H1 (cell line): ENCODE results near the gene LRRK1. TPM values are rescaled to one million over a fixed set of nuclear protein-coding genes. Genes with fewer than 3 reads are reported as not detected.

Source experiments
- CTCF ChIA-PET: fragments of 300-600 bp; sonication (Branson Sonifier 250); formaldehyde crosslinking; loops from one replicate; lab custom pipeline; 2021; ENCODE audit not compliant: partially characterized antibody; lab: Charles Lee
- POLR2A ChIA-PET: fragments of 300-600 bp; sonication (Branson Sonifier 250); formaldehyde crosslinking; loops from one replicate; lab custom pipeline; 2021; ENCODE audit warnings: inconsistent platforms; ENCODE audit not compliant: partially characterized antibody; lab: Charles Lee
- DNase-seq, 2 experiments: peaks; one replicate each; pipeline versions ENCODE4 v3.0.0 to v3.0.0-alpha.2; 2010 to 2022; ENCODE audit warnings: low spot score in 2 of 2, low read depth in 1 of 2, mixed read lengths in 1 of 2
- FAIRE-seq: peaks from 2 replicates; lab custom pipeline; 2011; peaks lifted over from hg19 to GRCh38; lab: Jason Lieb, UNC
- H2AFZ ChIP-seq: 2 replicates; pipeline ENCODE4 v1.8.1; 2012; ENCODE audit warnings: low read length, inconsistent platforms
- H2AK5ac ChIP-seq: 2 replicates; pipeline ENCODE4 v1.6.1; 2013; ENCODE audit warnings: low read depth, low read length
- H2BK120ac ChIP-seq: replicated peaks from 2 replicates; pipeline ENCODE3; 2013; ENCODE audit warnings: low read depth, low read length, inconsistent platforms
- H2BK12ac ChIP-seq: 2 replicates; pipeline ENCODE4 v1.6.1; 2013; ENCODE audit warnings: low read depth, low read length
- H2BK15ac ChIP-seq: 2 replicates; pipeline ENCODE4 v1.6.1; 2013; ENCODE audit warnings: low read length
- H2BK20ac ChIP-seq: 2 replicates; pipeline ENCODE4 v1.6.1; 2013; ENCODE audit warnings: low read length
- H2BK5ac ChIP-seq: 2 replicates; pipeline ENCODE4 v1.6.1; 2013; ENCODE audit warnings: low read depth, low read length
- H3K14ac ChIP-seq: 2 replicates; pipeline ENCODE4 v1.6.1; 2013; ENCODE audit warnings: inconsistent platforms; ENCODE audit not compliant: insufficient read length
- H3K18ac ChIP-seq: 2 replicates; pipeline ENCODE4 v1.6.1; 2013; ENCODE audit warnings: low read length; ENCODE audit errors: extremely low read depth
- H3K23ac ChIP-seq: 2 replicates; pipeline ENCODE4 v1.6.1; 2013; ENCODE audit warnings: inconsistent platforms; ENCODE audit not compliant: insufficient read length
- H3K23me2 ChIP-seq: 2 replicates; pipeline ENCODE4 v1.6.1; 2013; ENCODE audit warnings: low read depth, low read length
- H3K27ac ChIP-seq: 2 replicates; pipeline ENCODE4 v1.6.1; 2011; ENCODE audit warnings: low read depth, low read length, inconsistent platforms
- H3K27me3 ChIP-seq, 4 experiments: replicated peaks in 1 of 4; 1 replicate in 1 of 4; 2 replicates in 3 of 4; pipeline versions ENCODE4 v1.6.1 to v1.8.1; 2011 to 2013; ENCODE audit warnings: low read length in 3 of 4, mild to moderate bottlenecking in 3 of 4, inconsistent platforms in 2 of 4, mixed read lengths in 2 of 4, moderate library complexity in 1 of 4; ENCODE audit not compliant: control insufficient read depth in 3 of 4, insufficient read depth in 3 of 4; ENCODE audit errors: extremely low read depth in 1 of 4
- H3K36me3 ChIP-seq, 4 experiments: 2 replicates each; pipeline versions ENCODE4 v1.6.1 to v1.8.1; 2011 to 2013; ENCODE audit warnings: mild to moderate bottlenecking in 4 of 4, low read length in 3 of 4, moderate library complexity in 2 of 4, control low read depth in 1 of 4, inconsistent platforms in 1 of 4; ENCODE audit not compliant: insufficient read depth in 4 of 4, control insufficient read depth in 2 of 4
- H3K4ac ChIP-seq: replicated peaks from 2 replicates; pipeline ENCODE3; 2013; ENCODE audit warnings: low read length, low read depth, mixed read lengths, inconsistent platforms; ENCODE audit not compliant: insufficient read length
- H3K4me1 ChIP-seq, 4 experiments: replicated peaks in 1 of 4; 1 replicate in 1 of 4; 2 replicates in 3 of 4; pipeline versions ENCODE4 v1.6.1 to v1.8.1; 2011 to 2013; ENCODE audit warnings: low read length in 3 of 4, inconsistent platforms in 2 of 4, mixed read lengths in 1 of 4; ENCODE audit not compliant: insufficient read depth in 4 of 4, control insufficient read depth in 3 of 4
- H3K4me2 ChIP-seq, 2 experiments: 2 replicates each; pipeline versions ENCODE4 v1.6.1 to v1.8.1; 2011 to 2013; ENCODE audit warnings: low read depth in 2 of 2, low read length in 2 of 2, control low read depth in 1 of 2, inconsistent platforms in 1 of 2, mild to moderate bottlenecking in 1 of 2; ENCODE audit not compliant: insufficient read depth in 1 of 2
- H3K4me3 ChIP-seq, 4 experiments: fragments of 200-600, 300-600 bp in 1 of 4; sonication (generic), shearing (Covaris generic), sonication (Bioruptor Twin) in 1 of 4; 2 replicates each; pipeline versions ENCODE4 v1.5.1 to v1.8.1; 2011 to 2016; ENCODE audit warnings: low read length in 4 of 4, low read depth in 3 of 4, control low read depth in 2 of 4, inconsistent platforms in 2 of 4, mild to moderate bottlenecking in 2 of 4, mixed read lengths in 1 of 4, moderate library complexity in 1 of 4; ENCODE audit not compliant: insufficient read depth in 2 of 4; ENCODE audit errors: extremely low read depth in 1 of 4
- H3K56ac ChIP-seq: replicated peaks from 2 replicates; pipeline ENCODE3; 2013; ENCODE audit warnings: low read depth, mild to moderate bottlenecking, mixed read lengths, low read length, inconsistent platforms; ENCODE audit not compliant: insufficient read length
- H3K79me1 ChIP-seq: 2 replicates; pipeline ENCODE4 v1.6.1; 2013; ENCODE audit warnings: low read depth, low read length, control low read depth
- H3K79me2 ChIP-seq, 2 experiments: 2 replicates each; pipeline versions ENCODE4 v1.6.1 to v1.8.1; 2012 to 2013; ENCODE audit warnings: low read length in 2 of 2, mild to moderate bottlenecking in 2 of 2, inconsistent platforms in 1 of 2; ENCODE audit not compliant: insufficient read depth in 2 of 2, control insufficient read depth in 1 of 2
- H3K9ac ChIP-seq, 4 experiments: replicated peaks in 1 of 4; 1 replicate in 1 of 4; 2 replicates in 3 of 4; pipeline versions ENCODE4 v1.6.1 to v1.8.1; 2011 to 2013; ENCODE audit warnings: low read depth in 3 of 4, low read length in 3 of 4, control low read depth in 2 of 4, mild to moderate bottlenecking in 2 of 4, moderate library complexity in 2 of 4, inconsistent platforms in 1 of 4; ENCODE audit errors: extremely low read depth in 1 of 4
- H3K9me3 ChIP-seq, 2 experiments: 2 replicates each; pipeline versions ENCODE4 v1.6.1 to v1.8.1; 2012 to 2013; ENCODE audit warnings: mild to moderate bottlenecking in 2 of 2, moderate library complexity in 2 of 2, control low read depth in 1 of 2, inconsistent platforms in 1 of 2, low read depth in 1 of 2, low read length in 1 of 2, mixed read lengths in 1 of 2; ENCODE audit not compliant: insufficient read depth in 2 of 2
- H4K20me1 ChIP-seq, 2 experiments: replicated peaks in 1 of 2; 2 replicates each; pipeline versions ENCODE3 to v1.8.1; 2011 to 2013; ENCODE audit warnings: inconsistent platforms in 2 of 2, low read length in 2 of 2, mild to moderate bottlenecking in 1 of 2; ENCODE audit not compliant: insufficient read depth in 2 of 2, control insufficient read depth in 1 of 2
- H4K5ac ChIP-seq: 2 replicates; pipeline ENCODE4 v1.6.1; 2013; ENCODE audit warnings: low read length, low read depth, mixed read lengths, inconsistent platforms; ENCODE audit not compliant: insufficient read length
- H4K8ac ChIP-seq: 2 replicates; pipeline ENCODE4 v1.8.0; 2013; ENCODE audit warnings: mild to moderate bottlenecking, moderate library complexity, low read length, inconsistent platforms; ENCODE audit not compliant: insufficient read depth; ENCODE audit errors: extremely low read depth
- H4K91ac ChIP-seq: replicated peaks from 2 replicates; pipeline ENCODE3; 2013; ENCODE audit warnings: low read length, mixed read lengths, inconsistent platforms; ENCODE audit not compliant: insufficient read length
- MAFK ChIP-seq: IDR thresholded peaks from 2 replicates; pipeline ENCODE4 v1.6.1; 2012; ENCODE audit warnings: low read depth, mild to moderate bottlenecking, improper control_type of control experiment, low read length
- WGBS, 2 experiments: shearing (Covaris generic) in 1 of 2; methylation state at CpG; one replicate each; pipeline versions ENCODE4 v1.1.6 to v1.1.7; 2013 to 2015; ENCODE audit warnings: low lambda C conversion rate in 2 of 2, mixed read lengths in 2 of 2, inconsistent platforms in 1 of 2, low coverage in 1 of 2, missing lambda C conversion rate in 1 of 2; ENCODE audit not compliant: insufficient replicate concordance in 2 of 2, insufficient coverage in 1 of 2, insufficient read length in 1 of 2; ENCODE audit errors: extremely low coverage in 1 of 2, missing lambda C conversion rate in 1 of 2; 5-methylcytosine and 5-hydroxymethylcytosine counted together
- polyA plus RNA-seq, 7 experiments: library from polyadenylated mRNA; depleted of rRNA in 3 of 7; stranded (reverse) in 5 of 7; unstranded in 2 of 7; fragments of >200 nt in 5 of 7; fragments of 200-250 nt in 2 of 7; gene quantifications; 1 replicate in 5 of 7; 2 replicates in 1 of 7; 4 replicates in 1 of 7; pipeline versions ENCODE4 v1.2.1 to v1.2.3, GENCODE V29; 2011 to 2013; ENCODE audit warnings: missing spikeins in 2 of 7, mixed read lengths in 2 of 7
- total RNA-seq: library from RNA; stranded (reverse); fragmentation: NEBNext Ultra II Directional; extraction: Animal tissue kit (Norgen Biotek cat#: 25700); gene quantifications from 2 replicates; pipeline ENCODE4 v1.2.1, GENCODE V29; 2021
- TF ChIP-seq, protein P1 (sequence below): IDR thresholded peaks from 2 replicates; pipeline ENCODE4 v1.6.1; 2012; ENCODE audit warnings: low read length, inconsistent platforms

LRRK1 gene
- total and polyA plus RNA-seq, 2 of the 8 experiments (the other 6 are each of a cell fraction or from before 2014, with no cell fraction given) = 1.2 to 3.6 TPM

GRCh38 chr15:101105059-101105891 is 186.1 kb downstream of the LRRK1 start:
- Histone ChIP-seq H3K36me3 (no peaks in the 10 kb centered on the region), H3K4ac (no peak overlapping the region), H4K20me1 (no peaks in the 10 kb centered on the region), H4K5ac (no peak overlapping the region), H3K23me2 (no peaks in the 10 kb centered on the region), H3K79me2 (no peaks in the 10 kb centered on the region), H3K18ac (peak overlapping the region; percentile 4; the same call in 1 of the 2 replicates), H2AFZ (no peak overlapping the region), H3K14ac (no peak overlapping the region), H3K9ac (no peak overlapping the region), H2AK5ac (no peak overlapping the region), H3K56ac (no peak overlapping the region), H3K4me2 (no peak overlapping the region), H3K79me1 (no peaks in the 10 kb centered on the region), H3K4me1 (peaks cover 0 to 3% (median 0%) of the 10 kb centered on the region in 4 experiments; a peak in 1 of 7 replicates), H3K27ac (no peak overlapping the region), H3K9me3 (no peaks in the 10 kb centered on the region), H2BK12ac (no peak overlapping the region; the same call in 1 of the 2 replicates), H3K27me3 (no peaks in the 10 kb centered on the region), H2BK120ac (no peak overlapping the region), H3K4me3 (no peak overlapping the region), H2BK15ac (peak overlapping the region; percentile 75; the same call in 1 of the 2 replicates), H4K8ac (no peak overlapping the region), H2BK20ac (no peak overlapping the region), H3K23ac (no peak overlapping the region), H4K91ac (peak overlapping the region; percentile 38), H2BK5ac (peak overlapping the region; percentile 19; the same call in 1 of the 2 replicates)
- DNase-seq = no peak
- 86% methylated on average over 7 of the region's 7 CpGs; no CpG with 5 or more reads in 1 of the 2 experiments for WGBS, 2 experiments
- FAIRE-seq = no peak
- ChIA-PET CTCF (interaction anchor here (0.7 to 2.5 kb wide), 14 partner anchors 11 to 183 kb away, joined by 3 to 10 read pairs (median 3); no protein-coding TSS in a partner anchor), POLR2A (interaction anchor here (1.6 kb wide), 1 partner anchor 8 kb away, joined by 3 read pairs; no protein-coding TSS in a partner anchor)
- TF ChIP-seq MAFK = 0 out of 2 replicates have a peak, but pooled peaks have one; percentile 16
- TF ChIP-seq, protein P1, sequence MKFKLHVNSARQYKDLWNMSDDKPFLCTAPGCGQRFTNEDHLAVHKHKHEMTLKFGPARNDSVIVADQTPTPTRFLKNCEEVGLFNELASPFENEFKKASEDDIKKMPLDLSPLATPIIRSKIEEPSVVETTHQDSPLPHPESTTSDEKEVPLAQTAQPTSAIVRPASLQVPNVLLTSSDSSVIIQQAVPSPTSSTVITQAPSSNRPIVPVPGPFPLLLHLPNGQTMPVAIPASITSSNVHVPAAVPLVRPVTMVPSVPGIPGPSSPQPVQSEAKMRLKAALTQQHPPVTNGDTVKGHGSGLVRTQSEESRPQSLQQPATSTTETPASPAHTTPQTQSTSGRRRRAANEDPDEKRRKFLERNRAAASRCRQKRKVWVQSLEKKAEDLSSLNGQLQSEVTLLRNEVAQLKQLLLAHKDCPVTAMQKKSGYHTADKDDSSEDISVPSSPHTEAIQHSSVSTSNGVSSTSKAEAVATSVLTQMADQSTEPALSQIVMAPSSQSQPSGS = no peak
